Ovary (tissue), 9 donors: ENCODE data around the gene ARL1. TPM values are rescaled to one million over a fixed set of nuclear protein-coding genes. Genes with fewer than 3 reads are reported as not detected.

Experiments used
- DNase-seq, 5 donors: peaks; one replicate each; pipeline ENCODE4 v3.0.0-alpha.2; 2019 to 2020
- H3K27ac ChIP-seq, 2 donors: fragments of 200-600 bp; one replicate each; pipeline versions ENCODE4 v1.5.1 to v1.8.0; 2019 to 2022
- H3K27me3 ChIP-seq: fragments of 200-600 bp; one replicate; pipeline ENCODE4 v1.8.0; 2022
- H3K36me3 ChIP-seq: fragments of 200-600 bp; sonication (generic); one replicate; pipeline ENCODE4 v1.5.1; 2019
- H3K4me1 ChIP-seq: one replicate; pipeline ENCODE4 v1.8.1; 2013; ENCODE audit warnings: mild to moderate bottlenecking, moderate library complexity; ENCODE audit not compliant: insufficient read depth
- H3K4me3 ChIP-seq: fragments of 200-600 bp; sonication (generic); one replicate; pipeline ENCODE4 v1.5.1; 2017
- H3K9me3 ChIP-seq, 2 donors: fragments of 200-600 bp in 1 of 2; sonication (generic) in 1 of 2; one replicate each; pipeline versions ENCODE4 v1.5.1 to v1.8.1; 2013 to 2019; ENCODE audit warnings: mild to moderate bottlenecking in 1 of 2, moderate library complexity in 1 of 2
- EP300 ChIP-seq: sonication (generic); formaldehyde crosslinking; IDR thresholded peaks from one replicate; pipeline ENCODE4 v1.6.1; 2017; ENCODE audit warnings: antibody characterized with exemption
- POLR2A ChIP-seq: fragments of 450-650 bp; IDR thresholded peaks from one replicate; pipeline ENCODE4 v1.6.1; 2017; ENCODE audit warnings: antibody characterized with exemption, mild to moderate bottlenecking, moderate library complexity
- WGBS, 3 donors: extraction: QIAGEN DNeasy Blood & Tissue Kit in 1 of 3; methylation state at CpG; one replicate each; pipeline versions ENCODE4 v1.1.5 to v1.1.7; 2013 to 2017; 5-methylcytosine and 5-hydroxymethylcytosine counted together
- intact Hi-C, 4 donors: fragments of 100-400 bp; cut with DNase I; formaldehyde crosslinking; loops; one replicate each; pipeline versions ENCODE4 v1.11.0 to v1.15.1; 2022 to 2023
- polyA plus RNA-seq, 2 donors: library from polyadenylated mRNA; stranded (reverse); fragments of 200-250 nt in 1 of 2; fragments of 350-450 nt in 1 of 2; fragmentation: Illumina TruSeq in 1 of 2; extraction: RNeasy Lipid Tissue Mini Kit (QIAGEN cat#74804) in 1 of 2; gene quantifications; one replicate each; pipeline ENCODE4 v1.2.3, GENCODE V29; 2013 to 2014
- total RNA-seq, 7 donors: library from RNA; depleted of rRNA in 2 of 7; stranded (reverse); fragments of >200 nt in 2 of 7; fragmentation: NEBNext Ultra II Directional in 3 of 7; extraction: Animal tissue kit (Norgen Biotek cat#: 25700) in 3 of 7; gene quantifications; one replicate each; pipeline versions ENCODE4 v1.1.0 to v1.2.4, GENCODE V29; 2016 to 2023
- TF ChIP-seq, protein P1 (sequence below), 3 donors: fragments of 450-650 bp in 2 of 3; fragments of 200-600 bp in 1 of 3; IDR thresholded peaks; one replicate each; pipeline versions ENCODE4 v1.5.1 to v1.8.0; 2016 to 2022; ENCODE audit warnings: antibody characterized with exemption in 3 of 3, mild to moderate bottlenecking in 1 of 3
- donor health status: DM: no; HTN: no; CAD: no; lungs with moderate emphysema.
- donor health status: DM: no; HTN: no; CAD: no.
- donor health status: Bipolar disorder and iron deficiency.
- donor health status: DM: yes; HTN: yes; CAD: no.
- donor health status: DM: no; HTN: no; CAD: no.
- donor health status: DM: yes; HTN: yes; CAD: no.

Gene ARL1
- total and polyA plus RNA-seq, 9 donors = 41.2 to 129 (median 87.3) TPM

DNA sequence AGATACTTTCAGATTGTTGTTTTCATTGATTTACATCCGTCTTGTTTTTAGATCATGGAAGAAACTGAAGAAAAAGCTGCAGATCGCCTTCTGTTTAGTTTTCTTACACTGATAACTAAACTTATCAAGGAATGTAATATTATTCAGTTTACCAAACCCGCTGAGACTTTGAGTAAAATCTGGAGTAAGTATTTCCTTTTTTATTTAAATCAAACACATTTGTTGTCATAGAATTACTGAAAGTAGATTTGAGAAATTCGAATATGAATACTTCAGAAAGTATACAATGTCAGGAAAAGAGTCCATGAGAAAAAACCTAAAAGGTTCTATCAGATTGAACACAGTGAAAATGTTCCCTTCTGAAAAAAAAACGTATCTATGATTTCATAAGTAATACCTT is 32.0 kb downstream of the ARL1 start:
- 76 to 84% (median 82%) methylated on average over 5 of the region's 5 CpGs for WGBS, 3 donors
- no peak for DNase-seq
- TF ChIP-seq POLR2A (no peak), EP300 (no peak)
- TF ChIP-seq, protein P1, sequence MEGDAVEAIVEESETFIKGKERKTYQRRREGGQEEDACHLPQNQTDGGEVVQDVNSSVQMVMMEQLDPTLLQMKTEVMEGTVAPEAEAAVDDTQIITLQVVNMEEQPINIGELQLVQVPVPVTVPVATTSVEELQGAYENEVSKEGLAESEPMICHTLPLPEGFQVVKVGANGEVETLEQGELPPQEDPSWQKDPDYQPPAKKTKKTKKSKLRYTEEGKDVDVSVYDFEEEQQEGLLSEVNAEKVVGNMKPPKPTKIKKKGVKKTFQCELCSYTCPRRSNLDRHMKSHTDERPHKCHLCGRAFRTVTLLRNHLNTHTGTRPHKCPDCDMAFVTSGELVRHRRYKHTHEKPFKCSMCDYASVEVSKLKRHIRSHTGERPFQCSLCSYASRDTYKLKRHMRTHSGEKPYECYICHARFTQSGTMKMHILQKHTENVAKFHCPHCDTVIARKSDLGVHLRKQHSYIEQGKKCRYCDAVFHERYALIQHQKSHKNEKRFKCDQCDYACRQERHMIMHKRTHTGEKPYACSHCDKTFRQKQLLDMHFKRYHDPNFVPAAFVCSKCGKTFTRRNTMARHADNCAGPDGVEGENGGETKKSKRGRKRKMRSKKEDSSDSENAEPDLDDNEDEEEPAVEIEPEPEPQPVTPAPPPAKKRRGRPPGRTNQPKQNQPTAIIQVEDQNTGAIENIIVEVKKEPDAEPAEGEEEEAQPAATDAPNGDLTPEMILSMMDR (IDR thresholded peaks at IDR 0.05) = no peak
- intact Hi-C loops = no loop called here
- peaks cover 3% of the 10 kb centered on the region for H3K36me3 ChIP-seq
- no peaks in the 10 kb centered on the region for H3K4me1 ChIP-seq
- no peak overlapping the region for H3K27ac ChIP-seq
- H3K27me3 ChIP-seq = no peaks in the 10 kb centered on the region
- H3K9me3 ChIP-seq = no peaks in the 10 kb centered on the region
- no peak overlapping the region for H3K4me3 ChIP-seq

DNA sequence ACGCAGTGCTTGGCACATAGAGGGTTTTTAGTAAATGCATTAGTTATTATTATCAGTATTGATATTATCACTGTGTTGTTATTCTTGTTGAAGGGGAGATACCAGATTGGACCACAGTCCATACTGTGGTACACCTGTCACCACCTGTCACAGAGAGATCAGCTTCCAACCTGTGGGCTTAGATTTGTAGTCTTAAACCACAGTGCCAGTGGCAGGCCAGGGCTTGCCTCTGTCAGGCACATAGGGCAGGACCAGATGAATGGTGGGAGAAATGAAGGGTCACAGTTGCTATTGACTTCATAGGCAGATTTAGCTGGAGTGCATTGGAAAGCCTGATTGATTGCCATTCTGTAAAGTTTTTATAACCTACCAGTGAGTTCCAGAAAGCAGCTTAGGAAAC is 35.1 kb downstream of the ARL1 start:
- TF ChIP-seq POLR2A (no peak), EP300 (no peak)
- TF ChIP-seq, protein P1 (IDR thresholded peaks at IDR 0.05) = no peak
- H3K4me1 ChIP-seq = no peaks in the 10 kb centered on the region
- H3K27me3 ChIP-seq = no peaks in the 10 kb centered on the region
- intact Hi-C loops = no loop called here
- no peak for DNase-seq
- 93 to 95% (median 95%) methylated on average over 1 of the region's 1 CpG for WGBS, 3 donors
- no peaks in the 10 kb centered on the region for H3K9me3 ChIP-seq
- no peak overlapping the region for H3K4me3 ChIP-seq
- H3K36me3 ChIP-seq = peaks cover 3% of the 10 kb centered on the region
- H3K27ac ChIP-seq = no peak overlapping the region

DNA sequence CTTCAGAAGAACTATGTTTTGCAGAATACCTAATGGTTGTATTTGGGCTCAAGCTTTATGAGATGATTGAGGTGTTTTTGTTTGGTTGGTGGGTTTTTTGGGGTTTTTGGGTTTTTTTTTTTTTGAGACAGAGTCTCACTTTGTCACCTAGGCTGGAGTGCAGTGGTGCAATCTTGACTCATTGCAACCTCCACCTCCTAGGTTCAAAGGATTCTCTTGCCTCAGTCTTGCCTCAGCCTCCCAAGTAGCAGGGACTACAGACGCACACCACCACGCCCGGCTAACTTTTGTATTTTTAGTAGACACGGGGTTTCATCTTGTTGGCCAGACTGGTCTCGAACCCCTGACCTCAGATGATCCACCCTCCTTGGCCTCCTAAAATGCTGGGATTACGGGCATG is 39.6 kb downstream of the ARL1 start:
- no peaks in the 10 kb centered on the region for H3K4me1 ChIP-seq
- no peak overlapping the region for H3K27ac ChIP-seq
- DNase-seq = no peak
- 96 to 97% (median 96%) methylated on average over 6 of the region's 6 CpGs for WGBS, 3 donors
- no peak overlapping the region for H3K4me3 ChIP-seq
- no peak for TF ChIP-seq POLR2A
- no peak for TF ChIP-seq EP300
- TF ChIP-seq, protein P1 (IDR thresholded peaks at IDR 0.05) = no peak
- peaks cover 3% of the 10 kb centered on the region for H3K36me3 ChIP-seq
- intact Hi-C loops = no loop called here
- H3K27me3 ChIP-seq = no peaks in the 10 kb centered on the region
- H3K9me3 ChIP-seq = no peaks in the 10 kb centered on the region

DNA sequence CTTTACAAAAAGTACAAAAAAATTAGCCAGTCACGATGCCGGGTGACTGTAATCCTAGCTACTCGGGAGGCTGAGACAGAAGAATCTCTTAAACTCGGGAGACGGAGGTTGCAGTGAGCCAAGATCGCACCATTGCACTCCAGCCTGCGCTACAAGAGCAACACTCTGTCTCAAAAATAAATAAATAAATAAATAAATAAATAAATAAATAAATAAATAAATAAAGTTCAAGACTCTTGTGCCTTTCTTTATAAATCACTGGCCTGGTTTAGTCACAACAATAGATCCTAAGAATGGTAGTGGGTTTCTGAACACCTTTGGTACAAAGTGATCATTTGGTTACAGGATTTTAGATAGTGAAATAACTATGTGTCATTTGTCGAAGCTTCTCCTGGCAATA is 46.1 kb downstream of the ARL1 start:
- no peak overlapping the region for H3K27ac ChIP-seq
- WGBS, 3 donors = 84 to 97% (median 85%) methylated on average over 8 of the region's 8 CpGs
- H3K36me3 ChIP-seq = no peaks in the 10 kb centered on the region
- intact Hi-C loops = no loop called here
- no peaks in the 10 kb centered on the region for H3K27me3 ChIP-seq
- TF ChIP-seq, protein P1 (IDR thresholded peaks at IDR 0.05) = no peak
- TF ChIP-seq POLR2A = no peak
- TF ChIP-seq EP300 = no peak
- H3K4me1 ChIP-seq = no peaks in the 10 kb centered on the region
- no peak for DNase-seq
- H3K4me3 ChIP-seq = no peak overlapping the region
- no peaks in the 10 kb centered on the region for H3K9me3 ChIP-seq

DNA sequence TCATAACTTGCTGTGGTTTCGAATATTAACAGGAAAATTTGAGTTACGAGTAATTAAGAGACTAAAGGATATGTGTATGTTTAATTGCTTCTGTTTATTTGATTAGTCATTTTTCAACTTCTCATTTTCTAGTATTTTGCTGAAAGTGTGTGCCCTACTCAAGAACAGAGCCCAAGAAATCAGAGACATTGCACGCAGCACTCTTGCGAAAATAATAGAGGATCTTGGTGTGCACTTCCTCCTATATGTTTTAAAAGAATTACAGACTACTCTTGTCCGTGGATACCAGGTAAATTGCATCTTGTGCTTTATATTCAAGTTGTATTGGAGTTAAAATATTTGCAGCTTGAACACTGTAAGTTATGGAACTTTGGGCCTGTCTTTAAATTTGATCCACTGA is 50.8 kb downstream of the ARL1 start:
- intact Hi-C loops = no loop called here
- no peak for TF ChIP-seq EP300
- TF ChIP-seq, protein P1 (IDR thresholded peaks at IDR 0.05) = no peak
- no peak for TF ChIP-seq POLR2A
- Histone ChIP-seq H3K36me3 (no peaks in the 10 kb centered on the region), H3K27me3 (no peaks in the 10 kb centered on the region), H3K4me3 (no peak overlapping the region), H3K9me3 (no peaks in the 10 kb centered on the region), H3K4me1 (no peaks in the 10 kb centered on the region), H3K27ac (no peak overlapping the region)
- WGBS, 3 donors = 93 to 95% (median 94%) methylated on average over 5 of the region's 5 CpGs
- no peak for DNase-seq
